NCI-H748 (cell line): Measurements from ENCODE around the gene NUMBL.
"Not testable (repeated sequence)": the region's sequence is repeated elsewhere in the genome, so short reads cannot be mapped to it uniquely, and the experiment has no call there.

ENCODE experiments used
- DNase-seq: peaks from one replicate; lab custom pipeline; 2025; ENCODE audit not compliant: unreplicated experiment; lab: John Stamatoyannopoulos, UW

Gene NUMBL

GRCh38 chr19:40667602-40668001 lies 22.8 kb downstream of the NUMBL start:
- DNase-seq, result no peak

GRCh38 chr19:40666803-40667438 lies 23.5 kb downstream of the NUMBL start:
- DNase-seq, result no peak

GRCh38 chr19:40663695-40664692 lies 26.5 kb downstream of the NUMBL start:
- no peak for DNase-seq

- peak; percentile 91 for DNase-seq
Observed at GRCh38 chr19:40662925-40663694, 27.3 kb downstream of the NUMBL start.

GRCh38 chr19:40661616-40662015 lies 28.8 kb downstream of the NUMBL start:
- DNase-seq, result no peak

GRCh38 chr19:40659566-40659965 lies 30.9 kb downstream of the NUMBL start:
- DNase-seq, result no peak

GRCh38 chr19:40659116-40659515 lies 31.3 kb downstream of the NUMBL start:
- no peak for DNase-seq

- no peak for DNase-seq
Observed at GRCh38 chr19:40658031-40658430, 32.4 kb downstream of the NUMBL start.

- DNase-seq, result not testable (repeated sequence)
Observed at GRCh38 chr19:40655684-40656083, 34.8 kb downstream of the NUMBL start.

- DNase-seq, result not testable (repeated sequence)
Observed at GRCh38 chr19:40652303-40652702, 38.1 kb downstream of the NUMBL start.

GRCh38 chr19:40650749-40651305 lies 39.6 kb downstream of the NUMBL start:
- no peak for DNase-seq

- peak; percentile 52 for DNase-seq
Observed at GRCh38 chr19:40649903-40650675, 40.4 kb downstream of the NUMBL start.

- no peak for DNase-seq
Observed at GRCh38 chr19:40646743-40647254, 43.7 kb downstream of the NUMBL start.

GRCh38 chr19:40642757-40643305 lies 47.6 kb downstream of the NUMBL start:
- DNase-seq, result no peak

- no peak for DNase-seq
Observed at GRCh38 chr19:40642051-40642706, 48.3 kb downstream of the NUMBL start.

- no peak for DNase-seq
Observed at GRCh38 chr19:40641281-40641680, 49.2 kb downstream of the NUMBL start.

- no peak for DNase-seq
Observed at GRCh38 chr19:40640744-40641143, 49.7 kb downstream of the NUMBL start.

GRCh38 chr19:40639638-40639982 lies 50.8 kb downstream of the NUMBL start:
- DNase-seq, result no peak

- no peak for DNase-seq
Observed at GRCh38 chr19:40638327-40638726, 52.1 kb downstream of the NUMBL start.
